Activated CD4-positive, alpha-beta T cell treated with anti-CD3 and anti-CD28 coated beads for 4 hours (primary cell): Measurements from ENCODE around the gene PHRF1.

Experiments used
- DNase-seq, 2 donors: peaks; one replicate each; pipeline ENCODE4 v3.0.0-alpha.2; 2020

PHRF1 gene

DNA sequence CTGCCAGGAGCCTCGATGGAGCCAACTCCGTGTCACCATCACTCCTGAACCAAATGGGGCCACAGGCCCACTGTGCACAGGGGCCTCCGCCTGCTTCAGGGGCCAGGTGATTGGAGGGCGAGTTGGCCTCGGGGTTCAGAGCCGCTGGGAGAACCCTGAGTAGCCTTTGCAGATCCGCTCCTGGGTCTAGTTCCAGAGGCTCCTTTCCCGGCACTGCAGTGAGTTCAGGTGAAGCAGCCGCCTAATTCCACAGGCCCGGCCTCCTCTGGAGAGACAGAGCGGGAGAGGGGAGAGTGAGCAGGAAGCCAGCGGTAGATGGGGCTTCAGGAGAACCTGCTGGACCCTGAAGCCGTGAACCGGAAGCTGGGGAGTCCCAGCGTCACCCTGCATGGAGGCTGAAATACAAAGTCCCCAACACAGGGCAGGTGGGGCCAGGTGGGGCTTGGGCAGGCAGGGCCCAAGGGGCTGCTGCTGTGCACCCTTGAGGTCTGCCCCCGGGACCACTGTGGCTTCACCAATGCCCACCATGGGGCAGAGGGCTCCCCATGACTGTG, 83.3 kb downstream of the PHRF1 start:
- no peak for DNase-seq

DNA sequence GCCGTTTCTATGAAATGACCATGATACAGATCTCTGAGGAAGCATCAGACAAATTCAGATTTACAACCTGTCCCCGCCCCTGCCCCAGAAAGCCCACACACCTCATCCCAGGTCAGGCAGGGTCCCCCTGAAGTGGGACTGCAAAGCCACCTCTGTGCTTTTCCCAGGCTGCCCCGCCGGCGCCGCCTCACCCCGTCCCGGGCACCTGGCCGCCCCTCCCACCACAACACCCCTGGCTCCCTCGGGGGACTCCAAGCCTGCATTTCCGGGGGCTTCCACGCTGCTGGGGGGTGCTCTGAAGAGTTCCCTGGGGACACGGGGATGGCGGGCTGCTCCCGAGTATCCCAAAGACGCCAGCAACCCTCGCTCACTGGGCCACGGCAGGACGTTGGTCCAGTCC, 84.0 kb downstream of the PHRF1 start:
- no peak for DNase-seq

DNA sequence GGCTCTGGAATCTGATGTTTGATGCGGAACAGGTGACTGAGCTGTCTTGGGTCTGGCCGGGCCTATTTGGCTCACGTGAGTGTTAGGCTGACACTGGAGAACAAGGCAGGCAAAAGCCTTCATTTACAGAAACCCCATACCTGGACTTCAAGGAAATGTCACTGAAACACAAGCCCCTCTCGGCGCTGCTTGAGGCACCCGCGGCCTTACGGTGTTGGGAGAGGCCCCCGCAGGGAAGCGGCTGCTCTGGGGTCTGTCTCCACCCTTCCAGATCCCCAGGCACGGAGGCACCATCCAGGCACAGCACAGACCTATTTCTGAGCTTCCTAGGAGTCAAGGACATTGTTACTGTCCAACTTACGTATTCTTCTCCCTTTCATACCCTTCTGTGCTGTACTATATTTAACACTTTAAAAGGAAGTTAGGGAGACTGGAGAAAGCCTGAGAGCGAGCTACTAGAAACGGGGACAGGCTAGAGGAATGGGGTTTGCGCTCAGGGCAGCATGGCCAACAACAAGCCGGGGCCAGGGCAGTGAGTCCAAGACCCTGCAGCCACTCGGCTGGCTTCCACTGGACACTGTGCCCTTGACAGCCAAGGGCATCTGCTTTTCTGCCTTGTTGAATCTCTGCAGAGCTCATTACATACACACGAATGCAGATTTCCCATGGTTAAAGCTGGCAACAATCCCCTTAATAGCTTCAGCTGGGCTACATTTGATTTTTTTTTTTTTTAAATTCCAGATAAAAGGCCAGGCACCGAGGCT, 84.6 kb downstream of the PHRF1 start:
- no peak for DNase-seq
